ENCODE measurements around the gene CD101. TPM values are rescaled to one million over a fixed set of nuclear protein-coding genes. Genes with fewer than 3 reads are reported as not detected.

The CD101 gene
- total RNA-seq, 1 donor from 2014 or later: 3.2 TPM

GRCh38 chr1:117061986-117062415, 60.4 kb downstream of the CD101 start:
- Mint-ChIP-seq H3K27ac (ENCODE audit: unreplicated experiment) (no peak overlapping the region), H3K9me3 (ENCODE audit: unreplicated experiment) (peaks cover 4% of the 10 kb centered on the region), H3K4me3 (ENCODE audit: unreplicated experiment) (no peak overlapping the region), H3K36me3 (ENCODE audit: unreplicated experiment) (no peaks in the 10 kb centered on the region), H3K4me1 (ENCODE audit: low read depth, unreplicated experiment) (peaks cover 11% of the 10 kb centered on the region), H3K27me3 (ENCODE audit: unreplicated experiment) (no peaks in the 10 kb centered on the region)
- DNase-seq: no peak
- TF ChIP-seq CTCF (IDR thresholded peaks at IDR 0.05; ENCODE audit: partially characterized antibody, unreplicated experiment): no peak

GRCh38 chr1:117066367-117066766, 64.8 kb downstream of the CD101 start:
- H3K27ac Mint-ChIP-seq (ENCODE audit: unreplicated experiment): peak overlapping the region; percentile 24
- H3K36me3 Mint-ChIP-seq (ENCODE audit: unreplicated experiment): no peaks in the 10 kb centered on the region
- peaks cover 11% of the 10 kb centered on the region for H3K4me1 Mint-ChIP-seq (ENCODE audit: low read depth, unreplicated experiment)
- H3K27me3 Mint-ChIP-seq (ENCODE audit: unreplicated experiment): peaks cover 2% of the 10 kb centered on the region
- no peak for DNase-seq
- H3K9me3 Mint-ChIP-seq (ENCODE audit: unreplicated experiment): peaks cover 2% of the 10 kb centered on the region
- no peak overlapping the region for H3K4me3 Mint-ChIP-seq (ENCODE audit: unreplicated experiment)
- no peak for TF ChIP-seq CTCF (IDR thresholded peaks at IDR 0.05; ENCODE audit: partially characterized antibody, unreplicated experiment)

GRCh38 chr1:117067533-117068370, 66.2 kb downstream of the CD101 start:
- Mint-ChIP-seq H3K27ac (ENCODE audit: unreplicated experiment) (no peak overlapping the region), H3K4me1 (ENCODE audit: low read depth, unreplicated experiment) (peaks cover 11% of the 10 kb centered on the region), H3K27me3 (ENCODE audit: unreplicated experiment) (peaks cover 2% of the 10 kb centered on the region), H3K36me3 (ENCODE audit: unreplicated experiment) (no peaks in the 10 kb centered on the region), H3K9me3 (ENCODE audit: unreplicated experiment) (no peaks in the 10 kb centered on the region), H3K4me3 (ENCODE audit: unreplicated experiment) (no peak overlapping the region)
- peak; percentile 68 for TF ChIP-seq CTCF (IDR thresholded peaks at IDR 0.05; ENCODE audit: partially characterized antibody, unreplicated experiment)
- DNase-seq: peak; percentile 65

GRCh38 chr1:117068580-117068979, 67.0 kb downstream of the CD101 start:
- no peak overlapping the region for H3K4me3 Mint-ChIP-seq (ENCODE audit: unreplicated experiment)
- no peak for DNase-seq
- no peak for TF ChIP-seq CTCF (IDR thresholded peaks at IDR 0.05; ENCODE audit: partially characterized antibody, unreplicated experiment)
- H3K27me3 Mint-ChIP-seq (ENCODE audit: unreplicated experiment): peaks cover 2% of the 10 kb centered on the region
- H3K4me1 Mint-ChIP-seq (ENCODE audit: low read depth, unreplicated experiment): peaks cover 11% of the 10 kb centered on the region
- no peaks in the 10 kb centered on the region for H3K9me3 Mint-ChIP-seq (ENCODE audit: unreplicated experiment)
- H3K36me3 Mint-ChIP-seq (ENCODE audit: unreplicated experiment): no peaks in the 10 kb centered on the region
- no peak overlapping the region for H3K27ac Mint-ChIP-seq (ENCODE audit: unreplicated experiment)

GRCh38 chr1:117069220-117069844, 67.8 kb downstream of the CD101 start:
- Mint-ChIP-seq H3K27ac (ENCODE audit: unreplicated experiment) (no peak overlapping the region), H3K9me3 (ENCODE audit: unreplicated experiment) (no peaks in the 10 kb centered on the region), H3K4me1 (ENCODE audit: low read depth, unreplicated experiment) (peaks cover 11% of the 10 kb centered on the region), H3K4me3 (ENCODE audit: unreplicated experiment) (no peak overlapping the region), H3K27me3 (ENCODE audit: unreplicated experiment) (peaks cover 2% of the 10 kb centered on the region), H3K36me3 (ENCODE audit: unreplicated experiment) (no peaks in the 10 kb centered on the region)
- no peak for DNase-seq
- TF ChIP-seq CTCF (IDR thresholded peaks at IDR 0.05; ENCODE audit: partially characterized antibody, unreplicated experiment): no peak

Data from glutamatergic neuron (in vitro differentiated cells).